ENCODE results near the gene ATP8B4. TPM values are rescaled to one million over a fixed set of nuclear protein-coding genes. Genes with fewer than 3 reads are reported as not detected.
A peak's percentile ranks its signal among the peaks of the same experiment; 100 is the strongest.

The ATP8B4 gene
- total RNA-seq, 6 experiments from 2014 or later: 0.31 to 1.6 (median 0.91) TPM

DNA sequence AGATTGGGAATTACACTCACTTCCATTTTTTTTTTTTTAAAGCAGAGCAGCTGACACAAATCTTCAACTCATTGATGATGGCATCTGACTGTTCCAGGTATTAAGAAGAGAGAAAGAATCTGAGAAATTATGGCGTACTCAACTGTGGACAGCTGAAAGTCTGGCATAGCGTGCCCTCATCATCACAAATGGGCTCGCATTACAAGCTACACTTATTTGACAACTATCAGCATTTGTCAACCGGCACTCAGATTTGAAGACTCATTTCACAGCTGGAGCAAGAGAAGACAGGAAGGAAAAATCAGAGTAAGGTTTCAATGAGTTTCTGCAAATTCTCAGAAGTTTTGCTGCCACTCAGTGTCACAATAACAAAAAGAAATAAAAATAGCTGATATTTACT, 235.9 kb downstream of the ATP8B4 start:
- H3K36me3 Mint-ChIP-seq (ENCODE audit: low read depth): no peaks in the 10 kb centered on the region
- no peak for DNase-seq
- H3K4me3 Mint-ChIP-seq: no peak overlapping the region
- peaks cover 4% of the 10 kb centered on the region for H3K27me3 Mint-ChIP-seq (ENCODE audit: insufficient read depth)
- no peaks in the 10 kb centered on the region for H3K9me3 Mint-ChIP-seq
- peaks cover 18% of the 10 kb centered on the region for H3K4me1 Mint-ChIP-seq (ENCODE audit: low read depth)
- no peak for TF ChIP-seq CTCF (IDR thresholded peaks at IDR 0.05)
- no peak overlapping the region for H3K27ac Mint-ChIP-seq

- no peak overlapping the region for H3K27ac Mint-ChIP-seq
- H3K9me3 Mint-ChIP-seq: no peaks in the 10 kb centered on the region
- no peak overlapping the region for H3K4me3 Mint-ChIP-seq
- no peak for TF ChIP-seq CTCF (IDR thresholded peaks at IDR 0.05)
- no peak for DNase-seq
- no peaks in the 10 kb centered on the region for H3K36me3 Mint-ChIP-seq (ENCODE audit: low read depth)
- peaks cover 18% of the 10 kb centered on the region; the same call in 1 of the 2 replicates for H3K4me1 Mint-ChIP-seq (ENCODE audit: low read depth)
- peaks cover 4% of the 10 kb centered on the region for H3K27me3 Mint-ChIP-seq (ENCODE audit: insufficient read depth)
These were observed 237.2 kb downstream of the ATP8B4 start for GRCh38 chr15:49881866-49882265.

DNA sequence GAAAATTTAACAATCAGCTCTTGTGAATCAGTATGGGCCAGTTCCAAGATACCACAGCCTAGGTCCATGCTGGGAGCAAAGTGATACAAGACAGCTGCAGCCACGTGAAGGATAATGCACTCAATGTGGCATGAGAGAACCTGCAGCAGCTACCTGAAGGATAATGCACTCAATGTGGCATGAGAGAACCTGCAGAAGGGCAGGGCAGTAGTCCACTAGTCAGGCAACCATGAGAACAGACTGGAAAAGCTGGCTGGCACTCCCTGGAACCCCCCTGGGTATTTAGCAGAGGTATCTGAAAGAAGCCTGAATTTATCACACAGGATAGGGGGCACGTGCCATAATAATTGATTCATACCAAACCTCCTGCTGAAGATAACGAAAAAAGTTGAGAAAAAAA, 237.6 kb downstream of the ATP8B4 start:
- no peak overlapping the region for H3K27ac Mint-ChIP-seq
- no peak overlapping the region for H3K4me3 Mint-ChIP-seq
- no peaks in the 10 kb centered on the region for H3K36me3 Mint-ChIP-seq (ENCODE audit: low read depth)
- H3K9me3 Mint-ChIP-seq: no peaks in the 10 kb centered on the region
- peaks cover 4% of the 10 kb centered on the region for H3K27me3 Mint-ChIP-seq (ENCODE audit: insufficient read depth)
- peaks cover 22% of the 10 kb centered on the region; the same call in 1 of the 2 replicates for H3K4me1 Mint-ChIP-seq (ENCODE audit: low read depth)
- DNase-seq: no peak
- no peak for TF ChIP-seq CTCF (IDR thresholded peaks at IDR 0.05)

- Mint-ChIP-seq H3K4me1 (ENCODE audit: low read depth) (peaks cover 22% of the 10 kb centered on the region; the same call in 1 of the 2 replicates), H3K9me3 (no peaks in the 10 kb centered on the region), H3K27me3 (ENCODE audit: insufficient read depth) (no peaks in the 10 kb centered on the region), H3K4me3 (no peak overlapping the region), H3K36me3 (ENCODE audit: low read depth) (no peaks in the 10 kb centered on the region), H3K27ac (peak overlapping the region; percentile 42; the same call in 1 of the 2 replicates)
- no peak for DNase-seq
- TF ChIP-seq CTCF (IDR thresholded peaks at IDR 0.05): no peak
These were observed 241.0 kb downstream of the ATP8B4 start for GRCh38 chr15:49877873-49878521.

- Mint-ChIP-seq H3K36me3 (ENCODE audit: low read depth) (no peaks in the 10 kb centered on the region), H3K9me3 (no peaks in the 10 kb centered on the region), H3K27ac (no peak overlapping the region; the same call in 1 of the 2 replicates), H3K4me3 (no peak overlapping the region), H3K4me1 (ENCODE audit: low read depth) (peaks cover 22% of the 10 kb centered on the region; the same call in 1 of the 2 replicates), H3K27me3 (ENCODE audit: insufficient read depth) (no peaks in the 10 kb centered on the region)
- no peak for DNase-seq
- no peak for TF ChIP-seq CTCF (IDR thresholded peaks at IDR 0.05)
These were observed 241.7 kb downstream of the ATP8B4 start for GRCh38 chr15:49877117-49877872.

Measured in HFFc6 (cell line).